ENCODE data around the gene SDF2L1. TPM values are rescaled to one million over a fixed set of nuclear protein-coding genes. Genes with fewer than 3 reads are reported as not detected.

The SDF2L1 gene
- total RNA-seq, 1 donor from 2014 or later: 37.4 TPM

DNA sequence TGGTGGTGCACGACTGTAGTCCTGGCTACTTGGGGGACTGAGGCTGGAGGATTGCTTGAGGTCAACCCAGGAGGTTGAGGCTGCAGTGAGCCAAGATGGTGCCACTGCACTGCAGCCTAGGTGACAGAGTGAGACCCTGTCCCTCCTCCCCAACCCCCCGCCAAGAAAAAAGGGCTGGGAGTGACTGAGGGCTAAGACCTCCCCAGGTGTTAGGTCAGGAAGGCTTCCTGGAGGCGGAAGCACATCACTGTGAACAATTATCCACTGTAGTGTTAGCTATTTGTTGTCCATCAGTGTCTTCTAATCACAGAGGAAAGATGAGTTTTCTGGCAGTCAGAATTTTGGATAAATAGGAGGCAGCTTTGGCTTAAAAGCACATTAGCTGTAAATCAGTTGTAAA lies 21.1 kb upstream of the SDF2L1 start:
- Histone ChIP-seq H3K27me3 (no peaks in the 10 kb centered on the region), H3K4me3 (no peak overlapping the region), H3K9me3 (no peaks in the 10 kb centered on the region), H3K36me3 (peaks cover 0 to 3% of the 10 kb centered on the region in 2 donors), H3K27ac (no peak overlapping the region), H3K4me1 (peaks cover 8 to 18% of the 10 kb centered on the region in 2 donors)
- intact Hi-C loops (cut with DNase I): no loop called here
- DNase-seq (ENCODE audit: low spot score in 2 of 2): no peak
- TF ChIP-seq, protein P1, sequence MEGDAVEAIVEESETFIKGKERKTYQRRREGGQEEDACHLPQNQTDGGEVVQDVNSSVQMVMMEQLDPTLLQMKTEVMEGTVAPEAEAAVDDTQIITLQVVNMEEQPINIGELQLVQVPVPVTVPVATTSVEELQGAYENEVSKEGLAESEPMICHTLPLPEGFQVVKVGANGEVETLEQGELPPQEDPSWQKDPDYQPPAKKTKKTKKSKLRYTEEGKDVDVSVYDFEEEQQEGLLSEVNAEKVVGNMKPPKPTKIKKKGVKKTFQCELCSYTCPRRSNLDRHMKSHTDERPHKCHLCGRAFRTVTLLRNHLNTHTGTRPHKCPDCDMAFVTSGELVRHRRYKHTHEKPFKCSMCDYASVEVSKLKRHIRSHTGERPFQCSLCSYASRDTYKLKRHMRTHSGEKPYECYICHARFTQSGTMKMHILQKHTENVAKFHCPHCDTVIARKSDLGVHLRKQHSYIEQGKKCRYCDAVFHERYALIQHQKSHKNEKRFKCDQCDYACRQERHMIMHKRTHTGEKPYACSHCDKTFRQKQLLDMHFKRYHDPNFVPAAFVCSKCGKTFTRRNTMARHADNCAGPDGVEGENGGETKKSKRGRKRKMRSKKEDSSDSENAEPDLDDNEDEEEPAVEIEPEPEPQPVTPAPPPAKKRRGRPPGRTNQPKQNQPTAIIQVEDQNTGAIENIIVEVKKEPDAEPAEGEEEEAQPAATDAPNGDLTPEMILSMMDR (IDR thresholded peaks at IDR 0.05): no peak

- no peak overlapping the region for H3K4me3 ChIP-seq
- intact Hi-C loops (cut with DNase I): no loop called here
- H3K27ac ChIP-seq: no peak overlapping the region
- TF ChIP-seq, protein P1 (IDR thresholded peaks at IDR 0.05): no peak
- no peaks in the 10 kb centered on the region for H3K27me3 ChIP-seq
- H3K4me1 ChIP-seq: peaks cover 8 to 18% of the 10 kb centered on the region in 2 donors
- H3K9me3 ChIP-seq: no peaks in the 10 kb centered on the region
- no peak for DNase-seq (ENCODE audit: low spot score in 2 of 2)
- peaks cover 0 to 3% of the 10 kb centered on the region in 2 donors for H3K36me3 ChIP-seq
Observed at GRCh38 chr22:21622011-21622918, 19.8 kb upstream of the SDF2L1 start.

DNA sequence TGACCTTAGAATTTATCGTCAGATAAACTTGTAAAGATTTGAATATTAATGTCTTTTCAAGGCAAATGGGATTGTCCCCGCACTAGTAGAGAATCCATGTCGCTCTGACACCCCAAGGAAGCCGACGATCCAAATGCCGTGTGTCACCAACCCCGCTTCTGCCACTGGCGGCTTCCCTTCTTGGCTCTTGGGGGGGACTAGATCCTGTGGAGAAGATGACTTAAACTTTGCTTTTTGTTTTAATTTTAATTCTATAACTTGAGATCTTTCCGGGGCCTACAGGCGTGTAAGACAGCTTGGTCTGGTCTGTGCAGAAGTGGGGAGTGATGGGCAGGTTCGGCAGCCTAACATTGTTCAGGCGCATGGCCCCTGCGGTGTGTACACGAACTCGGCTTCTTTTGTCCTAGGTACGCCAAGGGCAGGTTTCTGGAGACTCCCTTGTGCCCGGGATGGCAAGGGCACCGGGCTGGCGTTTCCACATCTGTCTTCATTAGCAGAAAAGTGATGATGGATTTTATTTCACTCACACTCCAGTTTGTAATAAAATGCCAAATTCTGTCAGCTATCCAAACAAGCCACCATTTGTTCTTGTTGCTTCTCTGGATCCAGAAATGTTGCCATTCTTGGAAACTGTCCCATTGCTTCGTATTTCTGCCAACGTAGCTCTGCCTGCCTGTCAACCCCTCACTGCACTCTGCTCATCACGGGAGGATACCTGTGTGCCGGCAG lies 19.0 kb upstream of the SDF2L1 start:
- H3K27me3 ChIP-seq: no peaks in the 10 kb centered on the region
- peaks cover 0 to 4% of the 10 kb centered on the region in 2 donors for H3K36me3 ChIP-seq
- H3K9me3 ChIP-seq: no peaks in the 10 kb centered on the region
- no peak for DNase-seq (ENCODE audit: low spot score in 2 of 2)
- H3K4me1 ChIP-seq: peaks cover 8 to 18% of the 10 kb centered on the region in 2 donors
- intact Hi-C loops (cut with DNase I): no loop called here
- peak overlapping the region; percentile 59 to 62 for H3K27ac ChIP-seq
- TF ChIP-seq, protein P1 (IDR thresholded peaks at IDR 0.05): no peak
- H3K4me3 ChIP-seq: peak overlapping the region in 1 of 2 donors; percentile 25

DNA sequence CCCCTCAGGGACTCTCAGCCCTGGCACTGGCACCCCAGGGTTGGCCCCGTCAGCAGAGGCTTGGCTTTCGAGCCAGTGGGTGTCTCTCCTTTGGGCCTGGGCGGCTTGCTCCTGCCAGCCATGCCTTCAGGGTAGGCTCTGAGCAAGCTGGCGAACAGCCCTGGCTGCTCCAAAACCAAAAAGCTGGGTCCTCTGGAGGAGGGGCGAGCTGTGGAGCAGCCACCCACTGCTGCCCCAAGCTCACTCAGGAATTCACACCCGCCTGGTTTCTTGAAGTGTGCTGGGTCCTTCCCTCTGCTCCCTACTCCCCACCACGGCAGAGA lies 18.5 kb upstream of the SDF2L1 start:
- Histone ChIP-seq H3K36me3 (peaks cover 0 to 9% of the 10 kb centered on the region in 2 donors), H3K27ac (peak overlapping the region; percentile 59 to 62), H3K4me1 (peaks cover 10 to 20% of the 10 kb centered on the region in 2 donors), H3K9me3 (no peaks in the 10 kb centered on the region), H3K27me3 (no peaks in the 10 kb centered on the region), H3K4me3 (peak overlapping the region in 1 of 2 donors; percentile 25)
- intact Hi-C loops (cut with DNase I): no loop called here
- TF ChIP-seq, protein P1 (IDR thresholded peaks at IDR 0.05): no peak
- no peak for DNase-seq (ENCODE audit: low spot score in 2 of 2)

- Histone ChIP-seq H3K4me3 (peak overlapping the region in 1 of 2 donors; percentile 25), H3K36me3 (peaks cover 0 to 9% of the 10 kb centered on the region in 2 donors), H3K27me3 (no peaks in the 10 kb centered on the region), H3K27ac (peak overlapping the region; percentile 59 to 62), H3K4me1 (peaks cover 14 to 26% of the 10 kb centered on the region in 2 donors), H3K9me3 (no peaks in the 10 kb centered on the region)
- intact Hi-C loops (cut with DNase I): no loop called here
- DNase-seq (ENCODE audit: low spot score in 2 of 2): no peak
- TF ChIP-seq, protein P1 (IDR thresholded peaks at IDR 0.05): peak in 2 of 3 experiments; percentile 31 to 43
Observed at GRCh38 chr22:21624120-21624879, 17.8 kb upstream of the SDF2L1 start.

Data from ascending aorta (tissue), 2 donors.